ENCODE measurements around the gene ANKK1.

- TF ChIP-seq CTCF (IDR thresholded peaks at IDR 0.05 in 4 of 5, conservative IDR thresholded peaks at IDR 0.05 in 1 of 5) (no peak), POLR2A (IDR thresholded peaks at IDR 0.05) (no peak)
These were observed 19.6 kb downstream of the ANKK1 start for GRCh38 chr11:113407163-113407562.

Data from gastrocnemius medialis (tissue), 4 donors.